Gastroesophageal sphincter (tissue), 4 donors: Measurements from ENCODE around the gene ZNF135. TPM values are rescaled to one million over a fixed set of nuclear protein-coding genes. Genes with fewer than 3 reads are reported as not detected.

ENCODE experiments used
- ATAC-seq: fragments of 150-250 bp; one replicate; pipeline ENCODE4 v1.9.1; 2016; ENCODE audit warnings: mild to moderate bottlenecking, moderate library complexity
- H3K27ac ChIP-seq, 4 donors: fragments of 200-600 bp; sonication (generic) in 3 of 4; 1 replicate in 3 of 4; 2 replicates in 1 of 4; pipeline ENCODE4 v1.5.1; 2016 to 2019
- H3K27me3 ChIP-seq: fragments of 200-600 bp; sonication (generic); one replicate; pipeline ENCODE4 v1.5.1; 2019
- H3K36me3 ChIP-seq, 2 donors: fragments of 200-600 bp; sonication (generic); one replicate each; pipeline ENCODE4 v1.5.1; 2019; ENCODE audit warnings: control low read depth in 1 of 2
- H3K4me1 ChIP-seq, 3 donors: fragments of 200-600 bp; sonication (generic); 1 replicate in 2 of 3; 2 replicates in 1 of 3; pipeline ENCODE4 v1.5.1; 2016 to 2019; ENCODE audit warnings: control low read depth in 2 of 3
- H3K4me3 ChIP-seq, 2 donors: fragments of 200-600 bp; sonication (generic); one replicate each; pipeline ENCODE4 v1.5.1; 2019; ENCODE audit warnings: mild to moderate bottlenecking in 1 of 2, moderate library complexity in 1 of 2
- H3K9me3 ChIP-seq, 3 donors: fragments of 200-600 bp; sonication (generic); one replicate each; pipeline ENCODE4 v1.5.1; 2017 to 2019; ENCODE audit warnings: control low read depth in 2 of 3
- CTCF ChIP-seq, 4 experiments: fragments of 200-600 bp in 2 of 4; fragments of 450-650 bp in 2 of 4; sonication (generic) in 1 of 4; IDR thresholded peaks; one replicate each; pipeline ENCODE4 v1.5.1; 2017 to 2019; ENCODE audit warnings: antibody characterized with exemption in 4 of 4, mild to moderate bottlenecking in 2 of 4, moderate library complexity in 2 of 4
- EP300 ChIP-seq: sonication (generic); formaldehyde crosslinking; IDR thresholded peaks from one replicate; pipeline ENCODE4 v1.6.1; 2017; ENCODE audit warnings: antibody characterized with exemption, mild to moderate bottlenecking
- POLR2A ChIP-seq, 2 donors: fragments of 450-650 bp; IDR thresholded peaks; one replicate each; pipeline ENCODE4 v1.6.1; 2017; ENCODE audit warnings: antibody characterized with exemption in 2 of 2, mild to moderate bottlenecking in 2 of 2, moderate library complexity in 1 of 2
- POLR2AphosphoS5 ChIP-seq: sonication (generic); formaldehyde crosslinking; IDR thresholded peaks from one replicate; pipeline ENCODE4 v1.6.1; 2017; ENCODE audit warnings: antibody characterized with exemption
- WGBS, 2 donors: methylation state at CpG; one replicate each; pipeline ENCODE4 v1.1.5; 2018; ENCODE audit warnings: low coverage in 1 of 2; 5-methylcytosine and 5-hydroxymethylcytosine counted together
- total RNA-seq, 4 donors: library from RNA; depleted of rRNA; stranded (reverse); fragments of >200 nt; gene quantifications; one replicate each; pipeline ENCODE4 v1.1.0, GENCODE V29; 2016

The ZNF135 gene
- total RNA-seq, 4 donors from 2014 or later = 5.8 to 9.0 (median 7.5) TPM

- TF ChIP-seq CTCF (IDR thresholded peaks at IDR 0.05) (no peak), POLR2A (IDR thresholded peaks at IDR 0.05) (no peak), EP300 (no peak), POLR2AphosphoS5 (no peak)
- Histone ChIP-seq H3K9me3 (peaks cover 0 to 92% (median 3%) of the 10 kb centered on the region in 3 donors), H3K27me3 (no peaks in the 10 kb centered on the region), H3K4me1 (no peaks in the 10 kb centered on the region), H3K27ac (no peak overlapping the region), H3K4me3 (no peak overlapping the region), H3K36me3 (peaks cover 0 to 47% of the 10 kb centered on the region in 2 donors)
- 90% methylated on average over 9 of the region's 10 CpGs; no CpG with 5 or more reads in 1 of the 2 donors for WGBS, 2 donors
- ATAC-seq = no peak
These were observed 20.7 kb downstream of the ZNF135 start for GRCh38 chr19:58079792-58080191.

- Histone ChIP-seq H3K4me1 (no peaks in the 10 kb centered on the region), H3K27ac (no peak overlapping the region), H3K36me3 (peaks cover 0 to 67% of the 10 kb centered on the region in 2 donors), H3K9me3 (peaks cover 0 to 96% (median 3%) of the 10 kb centered on the region in 3 donors), H3K27me3 (no peaks in the 10 kb centered on the region), H3K4me3 (no peak overlapping the region)
- no peak for TF ChIP-seq EP300
- no peak for TF ChIP-seq POLR2A (IDR thresholded peaks at IDR 0.05)
- no peak for TF ChIP-seq POLR2AphosphoS5
- TF ChIP-seq CTCF (IDR thresholded peaks at IDR 0.05) = no peak
- no peak for ATAC-seq
- WGBS, 2 donors = 100% methylated on average over 1 to 3 of the region's 3 CpGs
These were observed 23.9 kb downstream of the ZNF135 start for GRCh38 chr19:58083021-58083420.

GRCh38 chr19:58084596-58085347, 25.7 kb downstream of the ZNF135 start:
- H3K27me3 ChIP-seq = no peaks in the 10 kb centered on the region
- no peak for TF ChIP-seq POLR2A (IDR thresholded peaks at IDR 0.05)
- no peak for TF ChIP-seq POLR2AphosphoS5
- TF ChIP-seq CTCF (IDR thresholded peaks at IDR 0.05) = no peak
- TF ChIP-seq EP300 = no peak
- ATAC-seq = no peak
- no peak overlapping the region for H3K27ac ChIP-seq
- H3K4me1 ChIP-seq = no peaks in the 10 kb centered on the region
- WGBS, 2 donors = 100% methylated on average over 2 of the region's 69 CpGs; no CpG with 5 or more reads in 1 of the 2 donors
- H3K9me3 ChIP-seq = peaks cover 0 to 94% (median 0%) of the 10 kb centered on the region in 3 donors
- H3K36me3 ChIP-seq = peaks cover 0 to 80% of the 10 kb centered on the region in 2 donors
- no peak overlapping the region for H3K4me3 ChIP-seq

- Histone ChIP-seq H3K9me3 (peaks cover 0 to 94% (median 0%) of the 10 kb centered on the region in 3 donors), H3K27me3 (no peaks in the 10 kb centered on the region), H3K36me3 (peaks cover 0 to 87% of the 10 kb centered on the region in 2 donors), H3K4me1 (no peaks in the 10 kb centered on the region), H3K27ac (no peak overlapping the region), H3K4me3 (no peak overlapping the region)
- WGBS, 2 donors = no CpG with 5 or more reads among the region's 29 CpGs
- TF ChIP-seq CTCF (IDR thresholded peaks at IDR 0.05) = no peak
- no peak for TF ChIP-seq POLR2AphosphoS5
- TF ChIP-seq EP300 = no peak
- TF ChIP-seq POLR2A (IDR thresholded peaks at IDR 0.05) = no peak
- no peak for ATAC-seq
These were observed 26.3 kb downstream of the ZNF135 start for GRCh38 chr19:58085348-58085875.
